ENCODE results near the gene SIGLEC15. TPM values are rescaled to one million over a fixed set of nuclear protein-coding genes. Genes with fewer than 3 reads are reported as not detected.
A peak's percentile ranks its signal among the peaks of the same experiment; 100 is the strongest.

The SIGLEC15 gene
- total RNA-seq, 1 donor from 2014 or later, result 31.6 TPM

DNA sequence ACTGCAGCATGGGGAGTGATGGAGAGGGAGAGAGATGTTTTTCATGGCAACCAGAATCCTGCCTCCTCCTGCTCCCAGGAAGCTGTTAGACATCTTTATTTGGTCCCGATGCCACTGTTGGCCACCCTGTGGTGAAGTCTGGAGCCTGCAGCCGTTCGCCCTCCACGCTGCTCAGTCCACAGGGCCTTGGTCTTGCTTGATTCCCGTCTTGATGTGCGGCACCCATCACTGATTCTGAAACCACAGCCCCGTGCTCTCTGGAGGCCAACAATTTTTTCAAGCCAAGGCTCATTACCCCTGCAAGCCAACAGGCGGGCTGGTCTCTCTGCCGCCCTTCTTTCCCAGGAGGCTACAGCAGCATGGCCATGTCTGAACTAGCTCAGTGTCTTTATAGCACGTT is 24.5 kb downstream of the SIGLEC15 start:
- DNase-seq (ENCODE audit: low read depth), result no peak
- Histone ChIP-seq H3K36me3 (ENCODE audit: control insufficient read depth, insufficient read depth, low read length) (peaks cover 2% of the 10 kb centered on the region), H3K4me3 (ENCODE audit: low read depth, low read length) (no peak overlapping the region), H3K27me3 (ENCODE audit: control insufficient read depth, insufficient read depth, low read length) (no peaks in the 10 kb centered on the region)
- peak; percentile 60 for TF ChIP-seq CTCF (IDR thresholded peaks at IDR 0.05; ENCODE audit: insufficient read depth, low read length, poor library complexity, severe bottlenecking)

GRCh38 chr18:45851161-45851925 is 25.9 kb downstream of the SIGLEC15 start:
- H3K27me3 ChIP-seq (ENCODE audit: control insufficient read depth, insufficient read depth, low read length), result no peaks in the 10 kb centered on the region
- peaks cover 2% of the 10 kb centered on the region for H3K36me3 ChIP-seq (ENCODE audit: control insufficient read depth, insufficient read depth, low read length)
- no peak for DNase-seq (ENCODE audit: low read depth)
- TF ChIP-seq CTCF (IDR thresholded peaks at IDR 0.05; ENCODE audit: insufficient read depth, low read length, poor library complexity, severe bottlenecking), result no peak
- no peak overlapping the region for H3K4me3 ChIP-seq (ENCODE audit: low read depth, low read length)

DNA sequence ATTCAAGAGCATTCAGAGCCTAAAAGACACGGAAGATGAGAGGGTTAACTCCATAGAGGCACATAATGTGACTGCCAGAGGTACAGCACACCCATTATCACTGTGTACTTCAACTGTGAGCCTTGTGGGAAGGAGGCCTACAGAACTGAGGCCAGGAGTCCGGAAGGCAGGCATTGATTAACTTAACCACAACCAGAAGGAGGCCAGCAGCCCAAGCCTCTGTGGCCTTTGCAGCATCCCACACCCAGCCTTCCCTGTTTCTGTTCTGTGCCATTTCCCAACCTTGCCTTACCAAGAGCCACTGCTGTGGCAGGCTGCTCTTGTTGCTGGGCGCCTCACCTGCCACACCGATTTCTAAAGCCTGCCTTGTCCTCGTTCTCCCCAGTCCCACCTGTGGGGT is 27.2 kb downstream of the SIGLEC15 start:
- no peak for DNase-seq (ENCODE audit: low read depth)
- Histone ChIP-seq H3K4me3 (ENCODE audit: low read depth, low read length) (no peak overlapping the region), H3K27me3 (ENCODE audit: control insufficient read depth, insufficient read depth, low read length) (no peaks in the 10 kb centered on the region), H3K36me3 (ENCODE audit: control insufficient read depth, insufficient read depth, low read length) (peaks cover 2% of the 10 kb centered on the region)
- no peak for TF ChIP-seq CTCF (IDR thresholded peaks at IDR 0.05; ENCODE audit: insufficient read depth, low read length, poor library complexity, severe bottlenecking)

GRCh38 chr18:45854036-45854586 is 28.6 kb downstream of the SIGLEC15 start:
- no peak for DNase-seq (ENCODE audit: low read depth)
- Histone ChIP-seq H3K27me3 (ENCODE audit: control insufficient read depth, insufficient read depth, low read length) (no peaks in the 10 kb centered on the region), H3K36me3 (ENCODE audit: control insufficient read depth, insufficient read depth, low read length) (peaks cover 2% of the 10 kb centered on the region), H3K4me3 (ENCODE audit: low read depth, low read length) (no peak overlapping the region)
- no peak for TF ChIP-seq CTCF (IDR thresholded peaks at IDR 0.05; ENCODE audit: insufficient read depth, low read length, poor library complexity, severe bottlenecking)

GRCh38 chr18:45856531-45856930 is 31.1 kb downstream of the SIGLEC15 start:
- DNase-seq (ENCODE audit: low read depth), result no peak
- no peak overlapping the region for H3K4me3 ChIP-seq (ENCODE audit: low read depth, low read length)
- no peak for TF ChIP-seq CTCF (IDR thresholded peaks at IDR 0.05; ENCODE audit: insufficient read depth, low read length, poor library complexity, severe bottlenecking)
- H3K27me3 ChIP-seq (ENCODE audit: control insufficient read depth, insufficient read depth, low read length), result no peaks in the 10 kb centered on the region
- H3K36me3 ChIP-seq (ENCODE audit: control insufficient read depth, insufficient read depth, low read length), result peaks cover 2% of the 10 kb centered on the region
